Medulla oblongata (tissue), 1 donor: ENCODE measurements around the gene UBE2G1.
"Not testable (repeated sequence)": the region's sequence is repeated elsewhere in the genome, so short reads cannot be mapped to it uniquely, and the experiment has no call there.

ENCODE experiments used
- DNase-seq: peaks from one replicate; pipeline ENCODE4 v3.0.0-alpha.2; 2015; ENCODE audit errors: extremely low spot score

Gene UBE2G1

DNA sequence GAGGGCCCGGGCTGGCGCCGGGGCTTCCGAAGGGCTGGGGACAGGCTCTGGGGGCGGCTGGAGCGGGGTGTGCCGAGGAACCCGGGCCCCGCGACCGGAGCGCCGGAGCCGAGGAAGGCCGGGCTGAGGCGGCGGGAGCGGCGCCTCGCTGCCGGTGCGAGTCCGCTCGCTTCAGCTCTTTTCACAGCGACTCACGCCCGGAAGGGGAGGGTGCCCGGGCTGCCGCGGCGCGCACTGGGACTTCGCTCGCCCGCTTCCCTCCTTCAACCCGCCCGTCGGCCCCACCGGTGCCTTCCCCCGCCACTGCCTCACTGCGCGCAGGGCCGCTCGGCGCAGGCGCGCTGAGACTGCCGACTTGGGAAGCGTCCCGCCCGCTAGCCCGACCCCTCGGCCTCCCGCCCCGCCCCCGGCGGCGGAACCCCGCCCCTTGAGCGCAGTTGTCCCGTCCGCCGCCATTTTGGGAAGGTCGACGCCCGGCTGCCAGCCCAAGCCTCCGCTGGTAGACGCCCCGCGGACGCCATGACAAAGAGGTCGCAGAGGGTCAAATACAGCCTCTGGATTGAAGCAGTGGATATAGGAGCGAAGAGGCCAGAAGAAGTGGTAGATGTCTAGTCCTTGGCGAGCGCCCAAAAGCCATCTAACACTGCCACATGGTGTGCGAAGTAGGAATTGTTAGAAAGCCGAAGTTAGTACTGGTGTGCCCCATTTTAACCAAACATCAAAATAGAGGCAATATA is at the start of gene UBE2G1:
Gene UBE2G1 (minus strand): TSS at position 349 of the 737 bp plus-strand sequence. CDS start 359 bp downstream, outside the sequence.
- DNase-seq: peak; percentile 98

GRCh38 chr17:4412933-4413831 is 46.7 kb upstream of the UBE2G1 start:
- DNase-seq: peak; percentile 95

DNA sequence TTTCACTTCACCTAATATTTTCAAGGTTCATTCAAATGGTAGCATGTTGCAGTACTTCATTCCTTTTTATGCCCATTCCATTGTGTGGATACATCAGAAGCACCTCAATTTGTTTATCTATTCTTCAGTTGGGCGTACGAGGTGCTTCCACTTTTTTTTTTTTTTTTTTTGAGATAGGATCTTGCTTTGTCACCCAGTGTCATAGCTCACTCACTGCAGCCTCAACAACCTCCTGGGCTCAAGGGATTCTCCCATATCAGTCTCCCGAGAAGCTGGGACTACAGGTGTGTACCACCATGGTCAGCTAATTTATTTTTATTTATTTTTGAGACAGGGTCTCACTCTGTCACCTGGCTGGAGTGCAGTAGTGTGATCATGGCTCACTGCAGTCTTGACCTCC is 44.7 kb upstream of the UBE2G1 start:
- no peak for DNase-seq

DNA sequence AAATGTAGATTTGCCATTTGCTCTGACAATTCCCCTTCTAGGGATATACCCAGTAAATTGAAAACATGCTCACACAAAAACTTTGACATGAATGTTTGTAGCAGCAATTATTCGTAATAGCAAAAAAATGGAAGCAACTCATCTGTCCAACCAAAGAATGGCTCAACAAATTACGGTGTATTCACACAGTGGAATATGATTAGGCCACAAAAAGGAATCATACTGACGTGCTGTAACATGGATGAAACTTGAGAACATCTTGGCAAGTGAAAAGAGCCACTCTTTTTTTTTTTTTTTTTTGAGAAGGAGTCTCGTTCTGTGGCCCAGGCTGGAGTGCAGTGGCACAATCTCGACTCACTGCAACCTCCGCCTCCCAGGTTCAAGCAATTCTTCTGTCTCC is 43.2 kb upstream of the UBE2G1 start:
- DNase-seq: no peak

DNA sequence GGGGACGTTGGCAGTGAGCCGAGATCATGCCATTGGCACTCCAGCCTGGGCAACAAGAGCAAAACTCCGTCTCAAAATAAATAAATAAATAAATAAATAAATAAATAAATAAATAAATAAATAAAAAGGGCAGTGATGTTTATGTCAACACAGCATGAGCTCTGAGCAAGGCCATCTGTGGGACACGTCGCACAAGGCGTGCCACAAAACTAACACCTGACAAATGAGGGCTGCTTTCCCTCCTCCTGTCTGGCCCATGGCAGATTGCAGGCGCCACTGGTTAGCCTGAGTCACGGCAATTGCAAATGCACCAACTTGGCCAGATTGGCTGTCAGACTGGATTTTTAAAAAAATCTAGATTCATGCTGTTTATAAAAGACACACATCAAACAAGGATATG is 41.4 kb upstream of the UBE2G1 start:
- DNase-seq: no peak

GRCh38 chr17:4407216-4407615 is 40.7 kb upstream of the UBE2G1 start:
- DNase-seq: no peak

DNA sequence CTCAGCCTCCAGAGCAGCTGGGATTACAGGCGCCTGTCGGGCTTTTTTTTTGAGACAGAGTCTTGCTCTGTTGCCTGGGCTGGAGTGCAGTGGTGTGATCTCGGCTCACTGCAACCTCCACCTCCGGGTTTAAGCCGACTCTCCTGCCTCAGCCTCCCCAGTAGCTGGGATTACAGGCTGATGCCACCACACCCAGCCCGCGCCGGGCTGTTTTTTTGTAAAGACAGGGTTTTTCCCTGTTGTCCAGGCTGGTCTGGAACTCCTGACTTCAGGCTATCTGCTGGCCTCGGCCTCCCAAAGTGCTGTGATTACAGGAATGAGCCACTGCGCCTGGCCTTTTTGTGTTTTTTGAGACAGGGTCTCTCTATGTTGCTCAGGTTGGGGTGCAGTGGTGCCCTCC is 39.9 kb upstream of the UBE2G1 start:
- DNase-seq: no peak

GRCh38 chr17:4405699-4406098 is 39.2 kb upstream of the UBE2G1 start:
- DNase-seq: no peak

DNA sequence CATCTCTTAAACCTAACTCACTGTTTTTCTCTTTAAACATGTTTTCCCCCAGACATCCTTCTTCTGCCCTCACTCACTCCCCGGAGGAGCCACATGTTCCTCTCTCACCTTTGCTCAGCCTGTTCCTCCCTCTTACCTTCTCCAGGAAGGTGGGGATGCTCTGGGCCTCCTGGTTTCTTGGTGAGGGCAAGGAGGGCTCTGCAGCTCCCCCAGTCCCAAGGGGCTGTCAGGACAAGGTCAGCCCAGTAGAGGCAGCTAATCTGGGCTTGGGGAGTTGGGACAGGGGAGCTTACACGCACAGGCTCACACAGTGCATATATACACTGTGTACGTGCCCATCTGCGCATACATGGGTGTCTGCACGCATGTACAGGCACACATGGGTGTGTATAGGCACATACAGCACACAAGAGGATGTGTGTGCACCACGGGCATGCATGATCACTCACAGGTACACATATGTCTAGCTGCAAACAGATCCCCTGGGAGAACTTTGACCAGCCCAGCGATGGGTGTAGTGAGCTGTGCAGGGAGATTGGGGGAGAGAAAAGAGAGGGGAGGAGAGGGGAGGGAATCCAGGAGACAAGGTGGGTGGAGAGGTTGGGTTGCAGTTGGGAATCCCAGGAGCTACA is 38.7 kb upstream of the UBE2G1 start:
- no peak for DNase-seq

- no peak for DNase-seq
Observed at GRCh38 chr17:4397840-4398239, 31.4 kb upstream of the UBE2G1 start.

DNA sequence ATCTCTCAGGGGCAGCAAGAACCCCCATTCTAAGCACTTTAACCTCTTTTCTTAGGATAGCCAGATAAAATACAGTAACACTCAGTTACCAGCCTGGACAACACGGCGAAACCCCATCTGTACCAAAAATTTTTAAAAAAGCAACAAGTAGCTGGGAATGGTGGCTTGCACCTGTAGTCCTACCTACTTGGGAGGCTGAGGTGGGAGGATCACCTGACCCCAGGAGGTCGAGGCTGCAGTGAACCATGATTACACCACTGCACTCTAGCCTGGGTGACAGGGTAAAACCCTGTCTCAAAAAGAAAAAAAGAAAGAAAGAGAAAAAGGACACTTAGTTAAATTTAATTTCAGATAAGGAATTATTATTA is 28.6 kb upstream of the UBE2G1 start:
- DNase-seq: no peak

GRCh38 chr17:4394208-4395110 is 28.0 kb upstream of the UBE2G1 start:
- DNase-seq: no peak

- DNase-seq: no peak
Observed at GRCh38 chr17:4393806-4394205, 27.3 kb upstream of the UBE2G1 start.

DNA sequence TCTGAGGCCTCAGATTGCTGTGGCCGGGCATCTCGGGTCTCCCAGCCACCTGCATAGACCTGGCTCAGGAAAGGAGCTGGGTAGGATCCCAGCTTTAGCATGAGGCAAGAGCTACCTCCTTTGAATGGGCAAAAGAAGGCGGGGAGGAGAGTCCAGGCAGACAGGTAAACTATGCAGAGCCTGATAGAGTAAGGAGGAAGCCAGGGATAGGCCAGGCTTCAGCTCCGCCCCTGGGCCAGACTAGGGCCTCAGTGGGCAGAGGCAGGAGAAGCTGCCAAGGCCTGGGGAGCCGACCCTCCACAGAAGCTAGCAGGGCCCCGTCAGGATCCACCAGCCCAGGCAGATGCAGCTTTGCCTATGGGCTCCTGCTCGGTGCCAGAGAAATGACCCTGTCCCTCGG is 22.6 kb upstream of the UBE2G1 start:
- no peak for DNase-seq

DNA sequence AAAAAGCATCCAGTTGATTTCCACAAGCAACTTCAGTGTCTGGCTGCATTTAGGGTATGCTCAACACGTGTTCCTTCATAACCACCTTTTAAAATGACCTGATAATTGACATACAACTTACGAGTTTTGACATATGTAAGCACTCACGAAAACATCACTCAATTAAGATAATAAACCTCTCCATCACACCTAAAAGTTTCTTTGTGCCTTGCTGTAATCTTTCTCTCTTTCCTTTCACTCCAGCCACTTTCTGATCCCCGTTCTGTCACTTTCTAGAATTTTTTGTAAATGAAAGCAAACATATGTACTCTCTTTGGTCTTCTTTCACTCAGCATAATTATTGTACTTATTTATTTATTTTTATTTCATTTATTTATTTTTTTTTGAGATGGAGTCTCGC is 20.7 kb upstream of the UBE2G1 start:
- DNase-seq: no peak

DNA sequence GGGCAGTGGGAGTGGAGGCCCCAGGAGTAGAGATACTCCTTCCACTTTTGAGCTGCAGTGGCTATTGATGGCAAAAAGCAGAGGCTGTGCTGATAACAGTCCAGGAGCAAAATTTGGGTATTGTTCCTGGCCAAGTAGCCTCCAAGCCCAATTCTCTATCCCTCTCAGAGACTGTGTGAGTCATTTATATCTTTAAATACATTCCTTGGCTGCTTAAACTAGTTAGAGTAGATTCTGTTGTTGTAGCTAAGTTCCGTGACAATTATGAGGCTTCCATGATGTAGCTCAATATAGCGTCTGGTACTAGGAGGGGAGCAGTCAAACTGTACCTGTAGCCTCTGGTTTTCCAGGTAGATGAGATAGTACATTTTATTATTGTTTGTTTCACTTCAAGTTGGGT is 19.9 kb upstream of the UBE2G1 start:
- DNase-seq: no peak

- DNase-seq: no peak
Observed at GRCh38 chr17:4381690-4382671, 15.5 kb upstream of the UBE2G1 start.

GRCh38 chr17:4378626-4379025 is 12.2 kb upstream of the UBE2G1 start:
- no peak for DNase-seq

DNA sequence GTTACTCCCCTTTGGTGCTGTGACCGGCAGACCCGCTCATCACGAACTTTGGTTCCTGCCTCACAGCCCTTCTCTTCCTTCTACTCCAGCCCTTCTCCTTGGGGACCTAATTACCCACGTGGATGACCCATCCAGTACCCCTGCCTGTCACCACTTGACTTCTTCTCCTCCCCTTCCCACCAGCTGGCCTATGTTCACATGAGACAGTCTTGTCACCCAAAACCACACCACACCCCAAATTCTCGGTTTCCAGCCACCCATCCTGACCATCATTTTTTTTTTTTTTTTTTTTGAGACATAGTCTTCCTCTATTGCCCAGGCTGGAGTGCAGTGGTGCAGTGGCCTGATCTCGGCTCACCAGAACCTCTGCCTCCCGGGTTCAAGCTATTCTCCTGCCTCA is 10.8 kb upstream of the UBE2G1 start:
- not testable (repeated sequence) for DNase-seq

DNA sequence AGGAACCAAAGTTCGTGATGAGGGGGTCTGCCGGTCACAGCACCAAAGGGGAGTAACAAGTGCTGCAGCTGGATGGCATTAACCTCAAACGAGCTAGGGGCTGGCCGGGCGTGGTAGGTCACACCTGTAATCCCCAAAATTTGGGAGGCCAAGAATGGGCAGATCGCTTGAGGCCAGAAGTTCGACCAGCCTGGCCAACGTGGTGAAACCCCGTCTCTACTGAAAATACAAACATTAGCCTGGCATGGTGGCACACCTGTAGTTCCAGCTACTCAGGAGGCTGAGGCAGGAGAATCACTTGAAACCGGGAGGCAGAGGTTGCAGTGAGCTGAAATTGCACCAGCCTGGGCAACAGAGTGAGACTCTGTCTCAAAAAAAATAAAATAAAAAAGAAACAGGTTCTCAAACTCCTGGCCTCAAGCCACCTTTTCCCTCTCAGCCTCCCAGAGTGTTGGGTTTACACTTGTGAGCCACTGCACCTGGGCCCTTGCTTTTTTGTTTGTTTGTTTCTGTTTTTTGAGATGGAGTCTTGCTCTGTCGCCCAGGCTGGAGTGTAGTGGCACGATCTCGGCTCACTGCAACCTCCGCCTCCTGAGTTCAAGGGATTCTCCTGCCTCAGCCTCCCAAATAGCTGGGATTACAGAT is 9.4 kb upstream of the UBE2G1 start:
- not testable (repeated sequence) for DNase-seq
